Smooth muscle cell (in vitro differentiated cells): ENCODE results near the gene ELOVL2. TPM values are rescaled to one million over a fixed set of nuclear protein-coding genes. Genes with fewer than 3 reads are reported as not detected.

ENCODE experiments used
- DNase-seq: peaks from one replicate; lab custom pipeline; 2025; ENCODE audit not compliant: unreplicated experiment; lab: John Stamatoyannopoulos, UW
- H2AFZ ChIP-seq: fragments of 200-600 bp; sonication (generic); 2 replicates; pipeline ENCODE4 v1.6.0; 2016; ENCODE audit warnings: antibody characterized with exemption, low read depth, mild to moderate bottlenecking
- H3F3A ChIP-seq: fragments of 200-600 bp; sonication (generic); 2 replicates; pipeline ENCODE4 v1.6.0; 2017; ENCODE audit warnings: antibody characterized with exemption, low read depth
- H3K27ac ChIP-seq: fragments of 200-600 bp; sonication (generic); 2 replicates; pipeline ENCODE4 v1.5.1; 2016; ENCODE audit warnings: low read depth, mild to moderate bottlenecking
- H3K27me3 ChIP-seq: fragments of 200-600 bp; sonication (generic); 2 replicates; pipeline ENCODE4 v1.6.1; 2016; ENCODE audit warnings: low read depth, mild to moderate bottlenecking
- H3K36me3 ChIP-seq: fragments of 200-600 bp; sonication (generic); 2 replicates; pipeline ENCODE4 v1.5.1; 2016; ENCODE audit warnings: low read depth
- H3K4me1 ChIP-seq: fragments of 200-600 bp; sonication (generic); 2 replicates; pipeline ENCODE4 v1.5.1; 2016; ENCODE audit warnings: low read depth
- H3K4me2 ChIP-seq: fragments of 200-600 bp; sonication (generic); 2 replicates; pipeline ENCODE4 v1.6.0; 2016; ENCODE audit warnings: mild to moderate bottlenecking
- H3K4me3 ChIP-seq: fragments of 200-600 bp; sonication (generic); 2 replicates; pipeline ENCODE4 v1.5.1; 2016; ENCODE audit warnings: mild to moderate bottlenecking
- H3K79me2 ChIP-seq: fragments of 200-600 bp; sonication (generic); 2 replicates; pipeline ENCODE4 v1.6.0; 2016; ENCODE audit warnings: low read depth, mild to moderate bottlenecking
- H3K9ac ChIP-seq: fragments of 200-600 bp; sonication (generic); 2 replicates; pipeline ENCODE4 v1.6.0; 2016; ENCODE audit warnings: low read depth
- H3K9me3 ChIP-seq: fragments of 200-600 bp; sonication (generic); replicated peaks from 2 replicates; pipeline ENCODE4 v1.5.1; 2016; ENCODE audit warnings: low read depth
- H4K20me1 ChIP-seq: fragments of 200-600 bp; sonication (generic); 2 replicates; pipeline ENCODE4 v1.6.0; 2016; ENCODE audit warnings: low read depth
- WGBS: methylation state at CpG from one replicate; pipeline ENCODE4 v1.1.7; 2016; ENCODE audit warnings: low lambda C conversion rate; 5-methylcytosine and 5-hydroxymethylcytosine counted together
- polyA plus RNA-seq: library from polyadenylated mRNA; unstranded; fragments of >200 nt; fragmentation: Nextera tagmentation; extraction: Ambion mirVana; gene quantifications from 2 replicates; pipeline ENCODE4 v1.2.1, GENCODE V29; 2016
- total RNA-seq: library from RNA; depleted of rRNA; stranded (reverse); fragments of >200 nt; gene quantifications from 2 replicates; pipeline ENCODE4 v1.2.3, GENCODE V29; 2014
- TF ChIP-seq, protein P1 (sequence below): fragments of 200-600 bp; sonication (generic); IDR thresholded peaks from 2 replicates; pipeline ENCODE4 v1.5.1; 2017; ENCODE audit warnings: borderline replicate concordance, mild to moderate bottlenecking, antibody characterized with exemption; ENCODE audit not compliant: insufficient read depth, poor library complexity, severe bottlenecking

ELOVL2 gene
- total and polyA plus RNA-seq, 2 experiments from 2014 or later = 15.9 to 28.9 TPM

DNA sequence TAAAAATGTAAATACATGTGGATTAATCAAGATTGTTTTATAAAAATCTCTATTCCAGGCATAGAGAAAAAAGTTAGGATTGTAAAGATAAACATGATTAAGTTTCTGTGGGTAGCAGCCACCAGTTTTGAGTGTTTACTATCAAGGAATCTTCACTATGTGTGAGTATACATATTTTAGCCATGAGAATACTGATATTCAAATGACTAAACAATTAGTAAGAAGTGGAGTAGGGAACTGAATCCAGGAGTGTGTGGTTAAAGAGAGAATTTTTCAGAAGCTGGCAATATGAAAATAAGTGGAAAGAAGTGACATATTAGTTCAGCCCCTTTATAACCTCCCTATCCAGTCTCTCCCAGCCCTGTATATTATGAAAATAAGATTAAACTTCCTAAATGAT is 10.3 kb downstream of the ELOVL2 start:
- TF ChIP-seq, protein P1, sequence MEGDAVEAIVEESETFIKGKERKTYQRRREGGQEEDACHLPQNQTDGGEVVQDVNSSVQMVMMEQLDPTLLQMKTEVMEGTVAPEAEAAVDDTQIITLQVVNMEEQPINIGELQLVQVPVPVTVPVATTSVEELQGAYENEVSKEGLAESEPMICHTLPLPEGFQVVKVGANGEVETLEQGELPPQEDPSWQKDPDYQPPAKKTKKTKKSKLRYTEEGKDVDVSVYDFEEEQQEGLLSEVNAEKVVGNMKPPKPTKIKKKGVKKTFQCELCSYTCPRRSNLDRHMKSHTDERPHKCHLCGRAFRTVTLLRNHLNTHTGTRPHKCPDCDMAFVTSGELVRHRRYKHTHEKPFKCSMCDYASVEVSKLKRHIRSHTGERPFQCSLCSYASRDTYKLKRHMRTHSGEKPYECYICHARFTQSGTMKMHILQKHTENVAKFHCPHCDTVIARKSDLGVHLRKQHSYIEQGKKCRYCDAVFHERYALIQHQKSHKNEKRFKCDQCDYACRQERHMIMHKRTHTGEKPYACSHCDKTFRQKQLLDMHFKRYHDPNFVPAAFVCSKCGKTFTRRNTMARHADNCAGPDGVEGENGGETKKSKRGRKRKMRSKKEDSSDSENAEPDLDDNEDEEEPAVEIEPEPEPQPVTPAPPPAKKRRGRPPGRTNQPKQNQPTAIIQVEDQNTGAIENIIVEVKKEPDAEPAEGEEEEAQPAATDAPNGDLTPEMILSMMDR = no peak
- Histone ChIP-seq H4K20me1 (no peaks in the 10 kb centered on the region), H3K27me3 (no peaks in the 10 kb centered on the region), H2AFZ (no peak overlapping the region), H3F3A (no peaks in the 10 kb centered on the region), H3K4me2 (peak overlapping the region; percentile 64), H3K4me1 (peaks cover 24% of the 10 kb centered on the region), H3K79me2 (peaks cover 13% of the 10 kb centered on the region), H3K9ac (no peak overlapping the region), H3K4me3 (no peak overlapping the region), H3K9me3 (no peaks in the 10 kb centered on the region), H3K27ac (peak overlapping the region; percentile 82), H3K36me3 (no peaks in the 10 kb centered on the region)
- DNase-seq = no peak

DNA sequence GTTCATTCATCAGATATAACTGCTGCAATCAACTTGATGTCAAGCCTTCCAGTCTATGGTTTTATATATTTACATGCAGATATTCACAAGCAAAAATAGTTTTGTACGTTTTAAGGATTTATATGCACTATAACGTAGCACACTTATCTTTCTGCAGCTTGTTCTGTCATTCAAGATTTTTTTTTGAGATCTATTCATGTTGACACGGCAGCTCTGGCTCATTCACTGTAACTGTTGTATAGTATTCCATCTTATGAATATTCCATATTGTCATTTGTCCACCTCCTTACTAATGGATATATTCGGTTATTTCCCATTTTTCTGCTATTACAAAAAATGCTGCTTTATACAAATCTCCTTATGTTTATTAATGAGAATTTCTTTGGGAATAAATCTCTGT is 13.2 kb downstream of the ELOVL2 start:
- 96% methylated on average over 4 of the region's 4 CpGs for WGBS

DNA sequence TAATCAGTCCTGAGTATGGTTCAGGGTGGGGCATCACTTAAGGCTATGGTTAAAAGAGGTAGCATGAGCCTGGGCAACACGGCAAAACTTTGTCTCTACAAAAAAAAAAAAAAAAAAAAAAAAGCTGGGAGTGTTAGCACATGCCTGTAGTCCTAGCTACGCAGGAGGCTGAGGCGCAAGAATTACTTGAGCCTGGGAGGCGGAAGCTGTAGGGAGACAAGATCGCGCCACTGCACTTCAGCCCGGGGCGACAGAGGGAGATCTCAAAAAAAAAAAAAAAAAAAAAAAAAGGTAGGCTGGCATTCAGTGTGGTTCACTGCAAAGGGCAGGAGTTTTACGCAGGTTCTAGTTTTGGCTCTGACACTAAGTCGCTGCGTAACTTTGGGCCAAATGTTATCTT is 15.1 kb downstream of the ELOVL2 start:
- 90% methylated on average over 11 of the region's 11 CpGs for WGBS

More for the DNA sequence above, 13.2 kb downstream of the ELOVL2 start:
- DNase-seq = no peak
- H3K4me2 ChIP-seq = no peak overlapping the region
- H3K9ac ChIP-seq = no peak overlapping the region
- H3K27me3 ChIP-seq = no peaks in the 10 kb centered on the region
- no peak overlapping the region for H2AFZ ChIP-seq
- no peaks in the 10 kb centered on the region for H3F3A ChIP-seq
- H3K4me3 ChIP-seq = no peak overlapping the region
- TF ChIP-seq, protein P1 = no peak
- H3K79me2 ChIP-seq = peaks cover 10% of the 10 kb centered on the region
- no peaks in the 10 kb centered on the region for H3K36me3 ChIP-seq
- H3K9me3 ChIP-seq = no peaks in the 10 kb centered on the region
- H4K20me1 ChIP-seq = no peaks in the 10 kb centered on the region
- no peak overlapping the region for H3K27ac ChIP-seq
- H3K4me1 ChIP-seq = peaks cover 34% of the 10 kb centered on the region

More for the DNA sequence above, 15.1 kb downstream of the ELOVL2 start:
- no peaks in the 10 kb centered on the region for H3K27me3 ChIP-seq
- no peaks in the 10 kb centered on the region for H3K36me3 ChIP-seq
- H3K9ac ChIP-seq = no peak overlapping the region
- peaks cover 10% of the 10 kb centered on the region for H3K79me2 ChIP-seq
- H3K9me3 ChIP-seq = no peaks in the 10 kb centered on the region
- no peaks in the 10 kb centered on the region for H3F3A ChIP-seq
- H3K4me1 ChIP-seq = peaks cover 31% of the 10 kb centered on the region
- no peak overlapping the region for H2AFZ ChIP-seq
- H4K20me1 ChIP-seq = no peaks in the 10 kb centered on the region
- TF ChIP-seq, protein P1 = no peak
- DNase-seq = no peak
- H3K4me3 ChIP-seq = no peak overlapping the region
- no peak overlapping the region for H3K4me2 ChIP-seq
- H3K27ac ChIP-seq = no peak overlapping the region
